Gastrocnemius medialis (tissue), 4 donors: Measurements from ENCODE around the gene DBH.

ENCODE experiments used
- CTCF ChIP-seq, 5 experiments: fragments of 450-650 bp in 3 of 5; fragments of 200-600 bp in 2 of 5; sonication (generic) in 2 of 5; IDR thresholded peaks in 4 of 5; conservative IDR thresholded peaks in 1 of 5; 1 replicate in 4 of 5; 2 replicates in 1 of 5; pipeline ENCODE4 v1.5.1; 2016 to 2019; ENCODE audit warnings: antibody characterized with exemption in 5 of 5, mild to moderate bottlenecking in 3 of 5, moderate library complexity in 3 of 5
- POLR2A ChIP-seq, 2 donors: fragments of 450-650 bp; IDR thresholded peaks; one replicate each; pipeline ENCODE4 v1.6.1; 2017; ENCODE audit warnings: antibody characterized with exemption in 2 of 2, mild to moderate bottlenecking in 2 of 2, moderate library complexity in 2 of 2

- TF ChIP-seq CTCF (IDR thresholded peaks at IDR 0.05 in 4 of 5, conservative IDR thresholded peaks at IDR 0.05 in 1 of 5) (no peak), POLR2A (IDR thresholded peaks at IDR 0.05) (no peak)
These were observed 45.0 kb downstream of the DBH start for GRCh38 chr9:133680976-133681657.
